Heart left ventricle (tissue), 13 donors: ENCODE results near the gene TOP3B.

ENCODE experiments used
- CTCF ChIP-seq, 12 donors: fragments of 200-600 bp; sonication (generic) in 4 of 12; IDR thresholded peaks; one replicate each; pipeline versions ENCODE4 v1.5.0 to v1.8.0; 2018 to 2022; ENCODE audit warnings: antibody characterized with exemption in 12 of 12, mild to moderate bottlenecking in 5 of 12
- POLR2A ChIP-seq, 2 donors: fragments of 450-650 bp; IDR thresholded peaks; one replicate each; pipeline ENCODE4 v1.6.1; 2017; ENCODE audit warnings: antibody characterized with exemption in 2 of 2, mild to moderate bottlenecking in 2 of 2, moderate library complexity in 2 of 2
- donor health status: ischemic (EF 13 %, LVEDD 7.1; RV severe dilation, severe dysfunction).
- donor health status: DM: no; HTN: yes; CAD: no.
- donor health status: DM: no; HTN: no; CAD: no.
- donor health status: ischemic (EF 25% LVEDD 6.9; RV normal size, moderate dysfunction).
- donor health status: ischemic (EF 25% LVEDD 5.7; RV mildly dilated, moderate dysfunction).
- donor health status: ischemic (EF 35%, LVEDD 5.7; RV mildly dilated, moderate dysfunction).
- donor health status: nonischemic (EF 11% LVEDD 7.7; RV severe dilation, severe dysfunction).
- donor health status: DM: yes; HTN: yes; CAD: no.
- donor health status: PGD.
- donor health status: ischemic (EF 29% LVEDD 5.4; RV normal size, mild dysfunction).
- donor health status: nonischemic (EF 23%, LVEDD 6.1; RV moderate dilation, normal function).

- no peak for TF ChIP-seq POLR2A (IDR thresholded peaks at IDR 0.05)
- no peak for TF ChIP-seq CTCF (IDR thresholded peaks at IDR 0.05)
Observed at GRCh38 chr22:21949948-21950347, 32.6 kb downstream of the TOP3B start.
